Endothelial cell of umbilical vein (primary cell): ENCODE measurements around the gene RCAN3.

Source experiments
- CTCF ChIP-seq, 2 donors: IDR thresholded peaks; 1 replicate in 1 of 2; 2 replicates in 1 of 2; pipeline ENCODE4 v1.5.1; 2011; ENCODE audit warnings: low read length in 2 of 2, mild to moderate bottlenecking in 2 of 2, moderate library complexity in 2 of 2, control low read depth in 1 of 2, inconsistent platforms in 1 of 2, low read depth in 1 of 2; ENCODE audit not compliant: insufficient read depth in 1 of 2; ENCODE audit errors: extremely low read depth in 1 of 2
- EZH2 ChIP-seq: IDR thresholded peaks from 2 replicates; pipeline ENCODE4 v1.6.1; 2012; ENCODE audit warnings: borderline replicate concordance, low read depth, mild to moderate bottlenecking, moderate library complexity, low read length, inconsistent platforms; ENCODE audit not compliant: severe bottlenecking
- FOS ChIP-seq: IDR thresholded peaks from 2 replicates; pipeline ENCODE4 v1.6.1; 2011; ENCODE audit warnings: mild to moderate bottlenecking, low read length, moderate library complexity, borderline replicate concordance; ENCODE audit not compliant: insufficient read depth
- MAX ChIP-seq: IDR thresholded peaks from 2 replicates; pipeline ENCODE4 v1.6.1; 2011; ENCODE audit not compliant: insufficient read depth, insufficient read length
- MYC ChIP-seq: IDR thresholded peaks from one replicate; pipeline ENCODE4 v1.6.1; 2011; ENCODE audit warnings: mild to moderate bottlenecking, low read depth, low read length
- POLR2A ChIP-seq: IDR thresholded peaks from 2 replicates; pipeline ENCODE4 v1.6.1; 2012; ENCODE audit warnings: low read depth, mild to moderate bottlenecking, control low read depth, low read length
- POLR2AphosphoS5 ChIP-seq: IDR thresholded peaks from 2 replicates; pipeline ENCODE4 v1.6.1; 2012; ENCODE audit warnings: low read depth, mild to moderate bottlenecking, control low read depth, low read length, moderate library complexity; ENCODE audit not compliant: insufficient read depth

GRCh38 chr1:24566236-24566867 is 63.7 kb downstream of the RCAN3 start:
- TF ChIP-seq CTCF (IDR thresholded peaks at IDR 0.05; ENCODE audit: extremely low read depth in 1 of 2, insufficient read depth in 1 of 2, low read depth in 1 of 2, low read length in 2 of 2) (no peak), EZH2 (no peak), POLR2A (no peak), POLR2AphosphoS5 (no peak), MAX (no peak), FOS (peak; percentile 34), MYC (no peak)
